NCI-H2029 treated with DMSO at 0.1 percent for 48 hours (cell line): ENCODE data around the gene ST3GAL5.
A peak's percentile ranks its signal among the peaks of the same experiment; 100 is the strongest.
"Not testable (repeated sequence)": the region's sequence is repeated elsewhere in the genome, so short reads cannot be mapped to it uniquely, and the experiment has no call there.

Source experiments
- DNase-seq: peaks from one replicate; lab custom pipeline; 2025; lab: John Stamatoyannopoulos, UW

ST3GAL5 gene

GRCh38 chr2:85888684-85889626 is at the start of gene ST3GAL5:
Gene ST3GAL5 (minus strand): TSS chr2:85888990. CDS start chr2:85888905, 85 bp downstream.
- peak; percentile 24 for DNase-seq

- DNase-seq, result no peak
Observed at GRCh38 chr2:85938456-85938855, 49.7 kb upstream of the ST3GAL5 start.

- no peak for DNase-seq
Observed at GRCh38 chr2:85937069-85937439, 48.3 kb upstream of the ST3GAL5 start.

- no peak for DNase-seq
Observed at GRCh38 chr2:85936421-85937068, 47.8 kb upstream of the ST3GAL5 start.

GRCh38 chr2:85935746-85936208 is 47.0 kb upstream of the ST3GAL5 start:
- DNase-seq, result no peak

- no peak for DNase-seq
Observed at GRCh38 chr2:85935170-85935745, 46.5 kb upstream of the ST3GAL5 start.

GRCh38 chr2:85933753-85934594 is 45.2 kb upstream of the ST3GAL5 start:
- DNase-seq, result no peak

GRCh38 chr2:85931151-85931550 is 42.4 kb upstream of the ST3GAL5 start:
- not testable (repeated sequence) for DNase-seq

- no peak for DNase-seq
Observed at GRCh38 chr2:85930129-85931124, 41.6 kb upstream of the ST3GAL5 start.

GRCh38 chr2:85929096-85930050 is 40.6 kb upstream of the ST3GAL5 start:
- DNase-seq, result no peak

GRCh38 chr2:85926931-85927661 is 38.3 kb upstream of the ST3GAL5 start:
- no peak for DNase-seq

- DNase-seq, result no peak
Observed at GRCh38 chr2:85926526-85926925, 37.7 kb upstream of the ST3GAL5 start.

GRCh38 chr2:85925216-85925671 is 36.5 kb upstream of the ST3GAL5 start:
- DNase-seq, result no peak

- DNase-seq, result no peak
Observed at GRCh38 chr2:85924522-85924921, 35.7 kb upstream of the ST3GAL5 start.

- DNase-seq, result no peak
Observed at GRCh38 chr2:85922199-85922598, 33.4 kb upstream of the ST3GAL5 start.

GRCh38 chr2:85921659-85922058 is 32.9 kb upstream of the ST3GAL5 start:
- no peak for DNase-seq

- DNase-seq, result no peak
Observed at GRCh38 chr2:85920810-85921545, 32.2 kb upstream of the ST3GAL5 start.
